ENCODE data around the gene PACS1.

DNA sequence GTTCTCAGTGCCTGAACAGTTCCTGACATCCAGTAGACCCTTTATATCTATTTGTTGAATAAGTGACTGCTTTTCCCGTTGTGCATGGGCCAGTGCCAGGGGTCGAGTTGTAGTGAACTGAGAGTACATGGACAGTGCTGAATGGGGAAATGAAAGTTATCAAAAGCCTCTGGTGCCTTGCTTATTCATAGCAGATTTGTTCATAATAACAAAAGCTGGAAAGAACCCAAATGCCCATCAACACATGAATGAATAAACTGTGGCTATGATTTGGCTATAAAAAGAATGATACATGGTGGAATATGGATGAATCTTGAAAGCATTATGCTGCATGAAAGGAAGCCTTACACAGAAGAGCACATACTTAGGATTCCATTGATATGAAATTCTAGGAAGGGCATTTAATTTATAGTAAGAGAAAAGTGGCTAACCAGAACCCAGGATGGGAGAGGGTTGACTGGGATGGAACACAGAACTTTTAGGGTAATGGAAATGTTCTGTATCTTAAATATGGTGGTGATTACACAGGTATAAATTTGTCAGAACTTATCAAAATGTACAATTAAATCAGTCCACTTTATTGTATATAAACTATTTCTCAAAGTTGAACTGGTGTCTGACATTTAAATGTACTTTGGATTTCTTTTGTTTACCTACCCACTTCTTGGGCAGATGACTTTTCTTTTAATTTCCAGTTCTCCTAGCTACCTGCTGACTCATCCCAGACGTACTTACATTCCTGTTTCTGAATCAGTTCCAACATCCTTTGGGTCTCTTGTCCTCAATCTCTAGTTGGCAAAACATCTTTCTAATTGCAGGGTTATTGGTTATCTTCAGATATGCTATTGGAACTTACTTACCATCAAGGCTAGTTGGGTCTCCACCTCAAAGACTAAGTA lies 42.8 kb downstream of the PACS1 start:
- TF ChIP-seq, protein P1, sequence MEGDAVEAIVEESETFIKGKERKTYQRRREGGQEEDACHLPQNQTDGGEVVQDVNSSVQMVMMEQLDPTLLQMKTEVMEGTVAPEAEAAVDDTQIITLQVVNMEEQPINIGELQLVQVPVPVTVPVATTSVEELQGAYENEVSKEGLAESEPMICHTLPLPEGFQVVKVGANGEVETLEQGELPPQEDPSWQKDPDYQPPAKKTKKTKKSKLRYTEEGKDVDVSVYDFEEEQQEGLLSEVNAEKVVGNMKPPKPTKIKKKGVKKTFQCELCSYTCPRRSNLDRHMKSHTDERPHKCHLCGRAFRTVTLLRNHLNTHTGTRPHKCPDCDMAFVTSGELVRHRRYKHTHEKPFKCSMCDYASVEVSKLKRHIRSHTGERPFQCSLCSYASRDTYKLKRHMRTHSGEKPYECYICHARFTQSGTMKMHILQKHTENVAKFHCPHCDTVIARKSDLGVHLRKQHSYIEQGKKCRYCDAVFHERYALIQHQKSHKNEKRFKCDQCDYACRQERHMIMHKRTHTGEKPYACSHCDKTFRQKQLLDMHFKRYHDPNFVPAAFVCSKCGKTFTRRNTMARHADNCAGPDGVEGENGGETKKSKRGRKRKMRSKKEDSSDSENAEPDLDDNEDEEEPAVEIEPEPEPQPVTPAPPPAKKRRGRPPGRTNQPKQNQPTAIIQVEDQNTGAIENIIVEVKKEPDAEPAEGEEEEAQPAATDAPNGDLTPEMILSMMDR (conservative IDR thresholded peaks at IDR 0.05; ENCODE audit: low read length), result no peak
- TF ChIP-seq EZH2phosphoT487 (IDR thresholded peaks at IDR 0.05; ENCODE audit: borderline replicate concordance), result no peak
